NOMO-1 treated with dmso at 0.1 percent for 144 hours (cell line): ENCODE measurements around the gene DLGAP1.
A peak's percentile ranks its signal among the peaks of the same experiment; 100 is the strongest.

Source experiments
- DNase-seq: peaks from one replicate; lab custom pipeline; 2025; ENCODE audit not compliant: unreplicated experiment; lab: John Stamatoyannopoulos, UW

Gene DLGAP1

GRCh38 chr18:3906116-3906750 lies 548.9 kb downstream of the DLGAP1 start:
- DNase-seq: peak; percentile 42

DNA sequence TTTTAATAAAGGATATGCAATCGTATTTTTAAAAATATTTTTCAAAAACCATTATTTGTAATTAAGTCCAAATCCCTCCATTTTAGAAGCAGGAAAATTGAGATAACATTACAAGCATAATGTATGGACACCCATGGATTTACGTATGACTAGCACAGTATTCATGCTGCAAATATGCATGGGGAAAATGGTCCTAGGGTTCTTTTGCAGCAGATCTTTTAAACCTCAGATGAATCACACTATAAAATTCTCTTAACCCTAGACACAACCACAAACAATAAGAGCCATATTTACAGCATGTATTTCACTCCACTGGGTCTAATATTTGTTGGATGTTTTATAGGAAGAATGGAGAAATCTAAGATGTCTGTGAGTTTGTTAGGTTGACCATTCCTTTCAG lies 551.8 kb downstream of the DLGAP1 start:
- DNase-seq: no peak

GRCh38 chr18:3902676-3903075 lies 552.4 kb downstream of the DLGAP1 start:
- DNase-seq: no peak

DNA sequence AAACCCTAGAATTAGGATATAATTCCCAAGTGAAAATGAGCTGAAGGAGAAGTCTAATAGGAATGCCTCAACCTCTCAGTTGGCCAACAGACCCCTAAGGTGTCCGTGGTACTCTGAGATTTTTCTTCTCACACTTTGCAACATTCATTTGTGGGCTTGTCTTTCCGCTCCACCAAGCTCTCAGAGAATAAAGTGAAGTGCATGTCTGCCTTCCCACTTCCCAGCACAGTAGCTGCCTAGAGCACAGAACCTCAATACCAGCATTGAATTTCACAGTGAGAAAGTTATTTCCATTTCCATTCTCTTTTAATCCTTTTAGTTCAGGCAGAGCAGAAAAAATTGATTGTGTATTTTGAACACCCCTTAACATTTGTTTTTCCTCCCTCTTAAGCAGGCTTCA lies 553.3 kb downstream of the DLGAP1 start:
- no peak for DNase-seq

DNA sequence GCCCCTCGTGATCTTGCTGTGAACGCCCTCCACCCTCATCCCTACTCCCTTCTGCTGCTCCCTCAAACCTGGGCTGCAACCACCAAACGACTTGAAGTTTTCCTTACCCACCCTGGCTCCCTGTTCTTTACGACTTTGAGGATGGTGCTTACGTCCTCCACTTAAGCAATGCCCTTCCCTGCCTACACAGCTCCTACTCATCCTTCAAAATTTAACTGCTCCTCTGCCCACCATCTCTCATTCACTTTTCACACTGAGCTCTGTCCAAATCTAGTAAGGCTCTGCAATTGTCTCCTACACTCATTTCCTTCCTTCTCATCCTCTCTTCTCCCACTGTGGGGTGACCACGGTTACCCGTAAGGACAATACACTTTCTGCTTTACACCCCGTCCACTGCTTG lies 554.1 kb downstream of the DLGAP1 start:
- no peak for DNase-seq

GRCh38 chr18:3900327-3900726 lies 554.8 kb downstream of the DLGAP1 start:
- DNase-seq: no peak

DNA sequence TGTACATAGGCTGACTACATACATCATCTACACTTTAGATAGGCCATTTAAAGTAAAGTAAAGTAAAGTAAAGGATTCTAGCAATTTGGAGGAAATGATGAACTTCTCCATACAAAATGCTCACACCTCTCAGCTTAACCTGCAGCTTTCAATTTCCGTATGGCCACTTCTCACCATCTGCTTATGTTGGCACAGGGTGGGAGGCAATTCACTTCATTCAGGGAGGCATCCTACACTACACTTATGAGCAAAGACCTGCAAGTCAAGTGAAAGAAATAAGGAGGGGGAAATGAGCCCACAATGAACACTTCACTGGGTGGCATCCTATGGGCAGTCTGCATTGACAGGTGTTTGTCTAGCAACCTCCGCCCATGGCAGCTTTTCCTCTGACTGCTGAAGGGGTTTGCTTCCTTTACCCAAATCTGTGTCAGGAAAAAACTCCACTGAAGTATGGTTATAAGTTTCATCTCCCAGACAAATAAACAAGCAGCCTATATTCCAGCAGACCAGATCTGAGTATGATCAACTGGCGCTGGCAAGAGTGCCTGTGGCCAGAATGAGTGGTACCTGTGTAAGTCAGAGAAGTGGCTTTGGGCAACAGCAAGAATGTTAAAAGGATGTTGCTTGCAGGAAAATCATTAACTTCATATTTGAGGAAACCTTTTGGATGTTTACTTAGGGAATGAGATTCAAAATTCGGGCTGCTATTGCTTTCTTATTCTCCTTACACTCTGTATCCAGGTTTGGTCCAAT lies 556.1 kb downstream of the DLGAP1 start:
- no peak for DNase-seq

- no peak for DNase-seq
Measured at GRCh38 chr18:3892152-3892551, 563.0 kb downstream of the DLGAP1 start.

GRCh38 chr18:3891245-3891644 lies 563.9 kb downstream of the DLGAP1 start:
- DNase-seq: no peak

DNA sequence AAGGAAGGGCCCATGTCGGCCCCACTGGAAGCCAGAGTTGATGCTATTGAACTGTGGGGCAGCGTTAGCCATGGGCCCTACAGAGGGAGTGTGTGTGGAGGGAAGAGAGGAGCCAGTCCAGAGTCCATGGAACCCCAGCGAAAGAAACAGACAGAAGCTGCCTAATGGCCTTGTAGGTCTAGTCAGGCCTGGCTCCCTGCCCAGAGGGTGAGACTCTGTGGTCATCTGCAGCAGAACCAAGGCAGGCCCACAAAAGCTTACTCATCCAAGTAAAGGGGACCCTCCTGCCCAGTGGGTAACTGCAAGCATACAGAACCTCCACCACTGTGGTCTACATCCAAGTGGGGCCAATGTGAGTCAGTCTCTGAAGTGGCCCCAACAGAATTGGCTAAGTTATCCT lies 565.3 kb downstream of the DLGAP1 start:
- no peak for DNase-seq

- DNase-seq: no peak
Measured at GRCh38 chr18:3889121-3889520, 566.0 kb downstream of the DLGAP1 start.

- DNase-seq: no peak
Measured at GRCh38 chr18:3886575-3887322, 568.4 kb downstream of the DLGAP1 start.

DNA sequence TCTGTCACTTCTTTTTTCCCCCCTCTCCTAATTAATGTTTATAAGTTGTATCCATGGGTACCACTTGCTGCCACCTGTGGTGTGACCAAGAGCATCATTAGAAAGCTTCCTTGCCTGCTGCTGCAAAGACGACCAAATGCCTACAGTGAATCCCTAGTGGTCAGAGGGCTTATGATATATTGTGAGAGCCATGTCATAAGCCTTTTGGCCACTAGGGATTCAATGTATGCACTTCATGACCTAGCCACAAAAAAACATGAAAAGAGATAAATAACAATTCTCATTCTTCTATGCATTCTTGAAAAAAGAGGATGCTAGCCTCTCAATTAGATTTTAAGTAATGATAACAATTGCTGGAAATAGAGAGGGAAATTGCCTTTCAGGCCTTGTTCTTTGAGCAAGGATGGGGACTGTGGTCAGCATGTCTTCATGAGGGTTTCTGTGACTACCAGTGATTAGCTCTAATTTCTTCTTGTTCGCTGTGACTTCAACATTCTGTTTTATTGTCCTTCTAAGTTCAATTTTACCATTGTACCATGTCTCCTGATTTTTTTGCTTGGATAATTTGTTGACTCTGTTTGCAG lies 569.8 kb downstream of the DLGAP1 start:
- DNase-seq: no peak

DNA sequence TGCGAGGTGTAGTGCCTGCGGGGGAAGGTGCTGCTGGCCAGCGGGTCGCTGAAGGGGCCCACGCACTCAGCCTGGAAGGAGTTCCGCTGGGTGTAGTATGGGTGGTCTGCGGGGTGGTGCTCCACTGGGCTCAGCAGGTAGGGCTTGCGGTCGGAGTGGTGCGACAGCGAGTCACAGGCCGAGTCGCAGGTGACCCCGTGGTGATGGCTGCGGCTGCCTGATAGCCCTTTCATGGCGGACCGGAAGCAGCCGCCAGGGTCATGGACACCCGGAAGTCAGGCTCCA lies 575.3 kb downstream of the DLGAP1 start:
- no peak for DNase-seq

DNA sequence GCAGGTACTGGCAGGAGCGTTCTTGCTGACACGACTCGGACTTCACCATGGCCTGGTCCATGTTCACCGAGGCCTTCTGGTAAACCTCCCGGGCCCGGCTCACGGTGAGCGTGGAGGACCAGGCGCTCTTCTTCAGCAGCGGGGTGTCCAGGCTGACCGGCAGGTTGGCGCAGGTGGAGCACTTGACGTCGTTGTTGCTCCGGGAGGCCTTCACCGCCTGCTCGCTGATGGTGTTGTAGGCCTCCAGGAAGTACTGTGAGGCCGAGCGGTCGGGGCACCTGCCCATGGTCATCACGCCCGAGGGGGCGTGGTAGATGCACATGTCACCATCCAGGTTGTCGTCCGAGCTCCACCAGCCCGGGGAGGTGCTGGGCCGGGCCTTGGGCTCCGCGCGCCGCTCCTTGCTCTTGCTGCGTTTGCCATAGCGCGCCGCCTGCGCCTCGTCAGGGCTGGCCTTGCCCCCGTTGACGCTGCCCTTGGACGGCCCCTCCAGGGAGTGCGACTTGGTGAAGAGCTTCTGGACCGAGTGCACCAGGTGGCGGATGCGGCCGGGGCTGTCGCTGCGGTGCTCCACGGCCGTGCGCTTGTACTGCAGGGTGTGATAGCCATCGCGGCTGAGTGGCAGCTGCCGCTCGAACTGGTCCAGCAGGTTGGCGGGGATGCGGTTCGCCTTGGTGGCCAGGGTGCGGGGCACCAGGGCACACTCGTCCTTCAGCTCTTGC lies 575.8 kb downstream of the DLGAP1 start:
- DNase-seq: no peak

DNA sequence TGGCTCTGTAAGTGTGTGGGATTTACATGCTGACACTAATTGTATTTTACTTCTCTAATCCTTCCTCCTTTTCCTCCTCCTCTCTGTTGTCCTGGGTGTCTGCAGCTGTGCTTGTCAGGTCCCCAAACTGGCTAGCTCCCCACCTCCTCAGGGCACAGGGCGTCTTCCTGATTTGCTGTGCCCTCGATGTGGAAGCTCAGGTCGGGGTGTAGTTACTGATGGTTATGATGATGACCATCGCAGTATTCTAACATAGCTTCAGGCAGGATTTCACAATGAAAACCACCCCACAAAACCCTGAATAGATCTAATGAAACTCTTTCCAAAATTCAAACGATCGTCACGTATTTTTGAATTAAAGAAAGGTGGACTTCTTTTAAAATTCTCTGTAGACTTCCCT lies 576.7 kb downstream of the DLGAP1 start:
- peak; percentile 47 for DNase-seq

GRCh38 chr18:3877678-3878077 lies 577.4 kb downstream of the DLGAP1 start:
- peak; percentile 72 for DNase-seq

DNA sequence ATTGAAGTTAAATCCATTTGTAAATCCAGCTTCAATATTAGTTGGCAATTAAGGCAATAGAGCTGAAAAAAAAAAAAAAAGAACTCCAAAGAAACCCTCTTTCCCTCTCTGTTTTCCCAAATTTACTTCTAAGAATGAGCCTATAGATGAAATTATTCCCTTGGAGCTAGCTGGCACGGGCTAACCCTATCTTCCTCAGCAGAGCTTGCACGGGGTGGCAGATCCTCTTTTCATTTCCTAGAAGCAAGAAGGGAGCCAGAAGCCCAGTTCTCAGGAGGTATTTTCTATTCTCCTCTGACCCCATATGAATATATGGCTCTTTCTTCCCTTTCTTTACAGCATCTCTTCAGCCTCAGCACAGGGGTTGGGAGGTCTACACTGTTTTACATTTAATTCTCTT lies 579.1 kb downstream of the DLGAP1 start:
- DNase-seq: peak; percentile 29

DNA sequence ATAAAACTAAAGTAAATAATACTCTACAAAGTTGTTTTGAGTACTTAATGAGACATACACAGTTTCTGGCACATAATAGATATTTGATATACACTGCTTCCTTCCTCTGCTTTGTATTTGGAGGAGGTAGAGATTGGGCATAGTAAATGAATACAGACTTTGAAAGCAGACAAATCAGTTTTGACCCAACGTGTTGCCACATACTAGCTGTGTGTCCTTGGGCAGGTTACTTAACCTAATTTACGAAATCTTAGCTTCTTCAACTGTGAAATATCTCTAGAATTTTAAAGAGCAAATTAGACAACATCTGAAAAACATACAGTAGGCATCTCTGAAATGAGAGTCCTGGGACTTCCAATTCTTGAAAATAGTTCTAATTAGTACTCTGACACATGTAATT lies 579.7 kb downstream of the DLGAP1 start:
- DNase-seq: no peak

GRCh38 chr18:3874581-3874980 lies 580.5 kb downstream of the DLGAP1 start:
- DNase-seq: no peak

- DNase-seq: no peak
Measured at GRCh38 chr18:3874125-3874524, 581.0 kb downstream of the DLGAP1 start.
